GM20431 (cell line): ENCODE data around the gene PRKCE.

Experiments used
- in situ Hi-C: fragments of 300-500 bp; cut with MseI, MboI; formaldehyde crosslinking; loops from one replicate; pipeline ENCODE4 v1.15.0; 2020; ENCODE audit warnings: low sequenced_read_pairs; ENCODE audit not compliant: unreplicated experiment

PRKCE gene

GRCh38 chr2:46227674-46228289 lies 576.3 kb downstream of the PRKCE start:
- in situ Hi-C loops, result no loop called here

DNA sequence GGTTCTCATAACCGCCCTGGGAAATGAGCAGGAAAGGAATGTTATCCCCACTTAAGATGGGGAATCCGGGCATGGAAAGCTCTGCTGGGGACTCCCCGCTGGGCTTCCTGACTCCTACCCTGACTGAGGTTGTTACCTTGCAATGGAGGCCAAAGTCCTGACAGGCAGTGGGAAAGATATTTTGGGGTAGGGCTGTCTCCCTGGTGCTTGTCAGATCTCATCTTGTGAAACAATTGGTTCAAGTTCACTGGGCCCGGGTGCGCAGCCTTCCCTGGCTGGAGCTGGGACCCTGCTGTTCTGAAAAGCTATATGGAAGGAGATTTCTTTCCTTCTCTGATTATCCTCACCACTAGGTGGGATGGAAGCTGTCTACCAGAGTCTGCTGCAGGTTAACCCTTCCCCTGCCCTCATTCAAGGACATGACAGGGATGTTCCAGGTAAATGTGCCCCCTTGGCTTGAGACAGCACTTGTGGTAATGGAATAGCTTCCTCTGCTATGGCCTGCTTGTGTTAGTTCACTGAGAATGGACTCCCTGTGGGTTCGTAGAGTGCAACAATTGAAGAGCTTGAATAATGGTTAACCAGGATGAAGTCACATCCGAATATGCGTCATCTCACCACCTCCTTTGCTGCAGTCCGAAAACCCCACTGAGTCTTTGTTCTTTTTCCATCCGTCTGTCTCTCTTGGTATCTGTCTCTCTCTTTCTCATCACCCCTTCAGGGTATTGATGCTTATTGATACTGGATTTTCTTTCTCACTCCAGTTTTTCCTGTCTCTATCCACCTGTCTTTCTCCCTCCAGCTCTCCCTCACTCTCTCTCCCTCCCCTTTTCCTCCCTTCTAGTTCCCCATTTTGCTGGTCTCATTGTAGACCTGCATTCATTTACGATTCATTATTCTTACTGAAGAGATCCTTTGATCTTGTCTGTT lies 577.9 kb downstream of the PRKCE start:
- in situ Hi-C loops, result no loop called here

DNA sequence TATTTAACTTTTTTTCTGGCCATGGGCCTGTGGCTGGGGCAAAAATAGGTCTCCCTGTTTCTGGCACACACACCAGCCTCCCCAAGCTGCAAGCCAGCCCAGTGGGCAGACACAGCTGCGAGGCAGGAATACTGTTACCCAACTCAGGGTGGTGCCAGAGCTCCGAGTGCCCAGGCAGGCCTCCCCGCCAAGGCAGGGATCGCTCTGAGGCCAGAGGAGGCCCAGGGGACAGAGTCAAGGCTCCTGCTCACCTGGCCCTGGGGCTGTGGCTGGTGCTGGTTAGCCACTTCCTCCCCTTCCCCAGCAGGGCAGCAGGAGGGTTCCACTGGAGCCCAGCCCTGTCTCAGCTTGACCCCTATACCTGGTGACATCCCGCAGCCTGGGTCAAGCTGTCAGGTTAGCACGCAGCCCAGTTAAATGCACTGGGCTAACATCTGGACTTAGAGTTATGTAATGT lies 578.7 kb downstream of the PRKCE start:
- in situ Hi-C loops, result no loop called here

DNA sequence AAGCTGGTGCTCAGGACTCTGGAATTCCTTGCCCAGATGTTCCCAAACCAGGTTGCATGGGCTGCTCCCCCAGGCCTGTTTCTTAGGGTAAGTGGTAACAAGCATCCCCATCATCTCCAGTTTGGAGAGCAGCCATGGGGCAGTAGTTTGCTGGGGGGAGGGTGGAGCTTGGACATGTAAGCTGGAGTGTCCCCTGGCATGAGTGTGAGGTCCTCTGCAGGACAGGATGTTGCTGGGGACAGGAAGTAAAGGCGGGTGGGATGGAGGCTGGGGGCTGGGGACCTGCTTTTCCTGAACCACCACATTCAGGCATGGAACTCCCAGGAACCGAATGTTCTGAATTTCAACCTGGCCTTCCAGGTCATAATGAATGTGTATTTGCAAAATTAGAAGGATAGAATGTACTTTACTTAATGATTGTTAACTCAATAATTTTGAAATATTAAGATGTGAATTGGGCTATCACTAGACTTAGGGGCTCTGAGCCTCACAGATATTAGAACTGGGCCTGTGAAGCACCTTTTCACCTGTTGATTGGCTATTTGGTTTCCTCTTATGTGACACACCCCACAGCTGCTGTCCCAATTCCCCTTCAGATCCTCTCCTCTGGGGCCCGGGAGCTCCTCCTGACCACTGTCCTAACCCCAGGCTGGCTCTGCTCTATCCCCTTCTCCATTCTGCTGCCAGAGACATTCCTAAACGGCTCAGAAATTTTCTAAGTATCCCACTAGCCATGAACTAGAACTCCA lies 579.4 kb downstream of the PRKCE start:
- in situ Hi-C loops, result no loop called here

DNA sequence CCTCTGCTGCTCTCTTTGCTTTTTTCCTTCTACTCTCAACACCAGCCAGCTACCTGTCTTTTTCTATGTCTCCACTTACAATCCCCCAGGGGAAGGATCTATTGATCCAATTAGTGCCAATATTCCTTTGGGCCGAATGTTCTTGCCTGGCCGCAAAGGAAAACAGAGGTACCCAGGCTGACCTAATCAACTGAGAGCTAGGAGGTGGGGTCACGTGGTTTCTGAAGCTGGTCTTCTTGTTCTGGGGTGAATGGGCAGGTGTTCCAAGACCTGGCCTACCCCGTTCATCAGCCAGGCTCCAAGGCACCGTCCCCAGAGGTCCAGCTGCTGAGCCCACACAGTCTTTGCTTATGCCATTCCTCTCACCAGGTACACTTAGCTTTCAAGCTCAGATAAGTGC lies 580.2 kb downstream of the PRKCE start:
- in situ Hi-C loops, result no loop called here

GRCh38 chr2:46232860-46233259 lies 581.4 kb downstream of the PRKCE start:
- in situ Hi-C loops, result no loop called here

DNA sequence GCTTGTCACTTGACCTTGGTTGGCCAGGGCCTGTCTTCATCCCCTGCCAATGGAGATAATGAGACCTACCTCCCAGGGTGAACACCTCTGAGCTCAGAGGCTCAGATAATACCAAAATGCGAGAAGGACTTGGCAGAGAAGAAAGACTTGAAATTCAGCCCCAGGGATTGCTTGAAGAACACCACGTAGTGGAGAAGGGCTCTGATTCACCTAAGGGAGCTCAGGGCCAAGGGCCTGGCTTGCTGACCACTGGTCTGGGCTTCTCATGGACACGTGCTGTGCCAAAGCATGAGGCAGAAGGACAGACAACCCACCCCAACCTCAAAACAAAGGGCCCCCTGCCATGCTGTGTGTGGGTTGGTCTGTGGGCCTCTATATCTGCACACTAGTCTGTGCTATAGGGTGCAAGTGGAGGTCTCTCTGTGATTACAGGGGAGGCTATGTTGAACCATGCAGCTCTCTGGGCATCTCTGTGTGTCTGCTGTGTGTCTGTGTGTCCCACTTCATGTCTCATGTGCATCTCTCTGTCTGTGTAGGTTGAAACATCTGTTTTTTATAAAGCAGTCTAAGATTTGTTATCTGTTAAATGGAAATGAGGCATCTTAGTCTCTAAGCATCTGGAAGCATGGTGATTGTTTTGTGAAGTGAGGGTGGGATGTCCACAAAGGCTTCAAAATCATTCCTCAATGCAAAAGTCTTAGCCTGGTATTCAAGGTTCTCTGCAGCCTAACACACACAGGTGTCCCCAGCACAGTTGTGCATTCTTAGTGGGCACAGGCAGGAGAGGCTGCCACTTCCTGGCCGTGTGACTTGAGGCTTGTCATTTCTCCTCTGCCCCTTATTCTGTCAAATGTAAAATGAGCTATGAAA lies 584.8 kb downstream of the PRKCE start:
- in situ Hi-C loops, result no loop called here

- in situ Hi-C loops, result no loop called here
These were observed 585.7 kb downstream of the PRKCE start for GRCh38 chr2:46236876-46237859.
